ENCODE results near the gene COL6A1. TPM values are rescaled to one million over a fixed set of nuclear protein-coding genes. Genes with fewer than 3 reads are reported as not detected.

The COL6A1 gene
- total and polyA plus RNA-seq, 2 of the 13 experiments (the other 11 are each of a cell fraction or from before 2014, with no cell fraction given), result 3.1 to 4.8 TPM

DNA sequence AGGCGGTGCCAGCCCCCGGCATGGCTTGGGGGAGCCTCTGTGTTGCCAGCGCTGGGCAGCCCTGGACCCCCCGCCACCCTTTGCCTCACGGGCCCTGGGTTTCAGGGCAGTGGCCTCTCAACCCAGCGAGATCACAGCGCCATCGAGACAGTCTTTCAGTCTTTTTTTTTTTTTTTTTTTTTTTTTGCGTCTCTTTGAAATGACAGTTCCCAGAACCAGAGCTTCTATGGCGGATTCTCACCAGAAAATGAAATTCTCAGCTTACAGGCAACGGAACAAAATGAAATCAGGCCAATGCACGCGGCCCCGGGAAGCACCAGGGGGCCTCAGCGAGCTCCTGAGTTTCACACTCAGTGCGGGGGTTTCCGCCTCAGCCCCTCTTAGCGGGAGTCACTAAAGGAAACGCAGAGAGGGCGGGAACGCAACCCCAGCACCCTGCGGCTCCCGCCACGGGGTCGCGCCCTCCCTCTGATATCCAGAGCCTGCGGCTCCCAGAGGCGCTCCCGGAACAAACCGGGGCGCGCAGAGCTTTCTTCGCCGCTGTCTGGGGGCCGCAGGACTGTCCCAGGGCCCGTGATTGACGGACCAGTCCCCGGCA is 8.0 kb upstream of the COL6A1 start:
- ATAC-seq (peak; percentile 61), DNase-seq (ENCODE audit: low spot score) (peak; percentile 49), FAIRE-seq (peak; percentile 12)
- POLR2A ChIA-PET, result interaction anchor here (0.6 to 1.6 kb wide), 8 partner anchors 20 to 653 kb away, joined by 3 to 7 read pairs (median 3); partner anchors contain the start of gene LSS
- Histone ChIP-seq H2AFZ (ENCODE audit: low read length) (no peak overlapping the region), H3K4me3 (replicated peaks in 1 of 3; ENCODE audit: insufficient read depth in 1 of 3, low read depth in 2 of 3, low read length in 3 of 3) (peak overlapping the region; percentile 52 to 75 (median 55)), H3K27me3 (ENCODE audit: control insufficient read depth in 1 of 2, insufficient read depth in 2 of 2, low read length in 2 of 2) (peaks cover 19 to 46% of the 10 kb centered on the region in 2 experiments), H3K9me3 (ENCODE audit: low read length) (no peaks in the 10 kb centered on the region), H4K20me1 (ENCODE audit: insufficient read depth, low read length) (no peaks in the 10 kb centered on the region), H3K36me3 (replicated peaks in 1 of 2; ENCODE audit: control insufficient read depth in 1 of 2, insufficient read depth in 2 of 2, low read length in 2 of 2) (no peaks in the 10 kb centered on the region), H3K27ac (ENCODE audit: extremely low read length, insufficient read depth, low read length) (no peak overlapping the region), H3K79me2 (ENCODE audit: insufficient read depth, low read length) (no peaks in the 10 kb centered on the region), H3K4me2 (ENCODE audit: low read depth, low read length) (peak overlapping the region; percentile 76), H3K9ac (ENCODE audit: insufficient read depth, low read depth, low read length) (peak overlapping the region; percentile 33; the same call in 1 of the 2 replicates), H3K4me1 (ENCODE audit: insufficient read depth, low read length) (peaks cover 31% of the 10 kb centered on the region)
- in situ Hi-C loops (cut with HindIII; ENCODE audit: extremely low pct_ligation_motif_present, low pct_unique_long_range_greater_than_20kb), result loop anchor here (5.0 to 10.0 kb wide), 3 partner anchors 149 to 311 kb away; partner anchors contain the start of genes LSS, MCM3AP and YBEY
- CTCF ChIA-PET (ENCODE audit: low intra/inter-chr PET ratio, low total read pairs), result no interaction called here
- intact Hi-C loops (cut with micrococcal nuclease; ENCODE audit: unreplicated experiment), result loop anchor here (5.0 to 10.0 kb wide), 2 partner anchors 174 to 221 kb away; no protein-coding TSS in a partner anchor
- 9% methylated on average over 14 of the region's 38 CpGs for WGBS (ENCODE audit: low lambda C conversion rate)
- BruUV-seq (replicated peaks), result no TSS peak
- TF ChIP-seq, protein P1, sequence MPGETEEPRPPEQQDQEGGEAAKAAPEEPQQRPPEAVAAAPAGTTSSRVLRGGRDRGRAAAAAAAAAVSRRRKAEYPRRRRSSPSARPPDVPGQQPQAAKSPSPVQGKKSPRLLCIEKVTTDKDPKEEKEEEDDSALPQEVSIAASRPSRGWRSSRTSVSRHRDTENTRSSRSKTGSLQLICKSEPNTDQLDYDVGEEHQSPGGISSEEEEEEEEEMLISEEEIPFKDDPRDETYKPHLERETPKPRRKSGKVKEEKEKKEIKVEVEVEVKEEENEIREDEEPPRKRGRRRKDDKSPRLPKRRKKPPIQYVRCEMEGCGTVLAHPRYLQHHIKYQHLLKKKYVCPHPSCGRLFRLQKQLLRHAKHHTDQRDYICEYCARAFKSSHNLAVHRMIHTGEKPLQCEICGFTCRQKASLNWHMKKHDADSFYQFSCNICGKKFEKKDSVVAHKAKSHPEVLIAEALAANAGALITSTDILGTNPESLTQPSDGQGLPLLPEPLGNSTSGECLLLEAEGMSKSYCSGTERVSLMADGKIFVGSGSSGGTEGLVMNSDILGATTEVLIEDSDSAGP (CRISPR knock-in tag; IDR thresholded peaks at IDR 0.05; ENCODE audit: borderline replicate concordance), result peak; percentile 26; the same call in 1 of the 2 replicates
- TF ChIP-seq, protein P2, sequence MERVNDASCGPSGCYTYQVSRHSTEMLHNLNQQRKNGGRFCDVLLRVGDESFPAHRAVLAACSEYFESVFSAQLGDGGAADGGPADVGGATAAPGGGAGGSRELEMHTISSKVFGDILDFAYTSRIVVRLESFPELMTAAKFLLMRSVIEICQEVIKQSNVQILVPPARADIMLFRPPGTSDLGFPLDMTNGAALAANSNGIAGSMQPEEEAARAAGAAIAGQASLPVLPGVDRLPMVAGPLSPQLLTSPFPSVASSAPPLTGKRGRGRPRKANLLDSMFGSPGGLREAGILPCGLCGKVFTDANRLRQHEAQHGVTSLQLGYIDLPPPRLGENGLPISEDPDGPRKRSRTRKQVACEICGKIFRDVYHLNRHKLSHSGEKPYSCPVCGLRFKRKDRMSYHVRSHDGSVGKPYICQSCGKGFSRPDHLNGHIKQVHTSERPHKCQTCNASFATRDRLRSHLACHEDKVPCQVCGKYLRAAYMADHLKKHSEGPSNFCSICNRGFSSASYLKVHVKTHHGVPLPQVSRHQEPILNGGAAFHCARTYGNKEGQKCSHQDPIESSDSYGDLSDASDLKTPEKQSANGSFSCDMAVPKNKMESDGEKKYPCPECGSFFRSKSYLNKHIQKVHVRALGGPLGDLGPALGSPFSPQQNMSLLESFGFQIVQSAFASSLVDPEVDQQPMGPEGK (CRISPR knock-in tag; IDR thresholded peaks at IDR 0.05), result peak; percentile 64; the same call in 1 of the 2 replicates
- TF ChIP-seq PHB2 (IDR thresholded peaks at IDR 0.05; ENCODE audit: partially characterized antibody) (no peak), HOXA7 (CRISPR knock-in tag; IDR thresholded peaks at IDR 0.05) (no peak), ZNF253 (CRISPR knock-in tag; IDR thresholded peaks at IDR 0.05; ENCODE audit: borderline replicate concordance) (no peak), MYC (CRISPR knock-in tag; IDR thresholded peaks at IDR 0.05; ENCODE audit: borderline replicate concordance) (no peak), GATA4 (IDR thresholded peaks at IDR 0.05; ENCODE audit: borderline replicate concordance, low read depth) (no peak), SP2 (CRISPR knock-in tag; IDR thresholded peaks at IDR 0.05) (no peak), ZNF101 (CRISPR knock-in tag; IDR thresholded peaks at IDR 0.05; ENCODE audit: borderline replicate concordance, low read depth) (no peak), MAZ (IDR thresholded peaks at IDR 0.05; ENCODE audit: borderline replicate concordance, low read depth, low read length) (no peak), MAZ (CRISPR knock-in tag; IDR thresholded peaks at IDR 0.05; ENCODE audit: low read depth) (peak; percentile 47), ERF (CRISPR knock-in tag; IDR thresholded peaks at IDR 0.05) (no peak), DR1 (CRISPR knock-in tag; IDR thresholded peaks at IDR 0.05) (no peak), ZNF124 (CRISPR knock-in tag; IDR thresholded peaks at IDR 0.05) (no peak)
- TF ChIP-seq, protein P3, sequence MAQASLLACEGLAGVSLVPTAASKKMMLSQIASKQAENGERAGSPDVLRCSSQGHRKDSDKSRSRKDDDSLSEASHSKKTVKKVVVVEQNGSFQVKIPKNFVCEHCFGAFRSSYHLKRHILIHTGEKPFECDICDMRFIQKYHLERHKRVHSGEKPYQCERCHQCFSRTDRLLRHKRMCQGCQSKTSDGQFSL (CRISPR knock-in tag; IDR thresholded peaks at IDR 0.05), result no peak
- TF ChIP-seq, protein P4, sequence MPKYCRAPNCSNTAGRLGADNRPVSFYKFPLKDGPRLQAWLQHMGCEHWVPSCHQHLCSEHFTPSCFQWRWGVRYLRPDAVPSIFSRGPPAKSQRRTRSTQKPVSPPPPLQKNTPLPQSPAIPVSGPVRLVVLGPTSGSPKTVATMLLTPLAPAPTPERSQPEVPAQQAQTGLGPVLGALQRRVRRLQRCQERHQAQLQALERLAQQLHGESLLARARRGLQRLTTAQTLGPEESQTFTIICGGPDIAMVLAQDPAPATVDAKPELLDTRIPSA (CRISPR knock-in tag; IDR thresholded peaks at IDR 0.05; ENCODE audit: borderline replicate concordance), result no peak
- TF ChIP-seq, protein P5, sequence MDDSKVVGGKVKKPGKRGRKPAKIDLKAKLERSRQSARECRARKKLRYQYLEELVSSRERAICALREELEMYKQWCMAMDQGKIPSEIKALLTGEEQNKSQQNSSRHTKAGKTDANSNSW (CRISPR knock-in tag; IDR thresholded peaks at IDR 0.05; ENCODE audit: borderline replicate concordance), result no peak
- TF ChIP-seq, protein P6, sequence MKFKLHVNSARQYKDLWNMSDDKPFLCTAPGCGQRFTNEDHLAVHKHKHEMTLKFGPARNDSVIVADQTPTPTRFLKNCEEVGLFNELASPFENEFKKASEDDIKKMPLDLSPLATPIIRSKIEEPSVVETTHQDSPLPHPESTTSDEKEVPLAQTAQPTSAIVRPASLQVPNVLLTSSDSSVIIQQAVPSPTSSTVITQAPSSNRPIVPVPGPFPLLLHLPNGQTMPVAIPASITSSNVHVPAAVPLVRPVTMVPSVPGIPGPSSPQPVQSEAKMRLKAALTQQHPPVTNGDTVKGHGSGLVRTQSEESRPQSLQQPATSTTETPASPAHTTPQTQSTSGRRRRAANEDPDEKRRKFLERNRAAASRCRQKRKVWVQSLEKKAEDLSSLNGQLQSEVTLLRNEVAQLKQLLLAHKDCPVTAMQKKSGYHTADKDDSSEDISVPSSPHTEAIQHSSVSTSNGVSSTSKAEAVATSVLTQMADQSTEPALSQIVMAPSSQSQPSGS (CRISPR knock-in tag; IDR thresholded peaks at IDR 0.05), result no peak

Data from HepG2 (cell line).